ENCODE data around the gene CATSPERB. TPM values are rescaled to one million over a fixed set of nuclear protein-coding genes. Genes with fewer than 3 reads are reported as not detected.

The CATSPERB gene
- total RNA-seq, 6 experiments from 2014 or later: 0.19 to 0.55 (median 0.38) TPM; not detected in 1

DNA sequence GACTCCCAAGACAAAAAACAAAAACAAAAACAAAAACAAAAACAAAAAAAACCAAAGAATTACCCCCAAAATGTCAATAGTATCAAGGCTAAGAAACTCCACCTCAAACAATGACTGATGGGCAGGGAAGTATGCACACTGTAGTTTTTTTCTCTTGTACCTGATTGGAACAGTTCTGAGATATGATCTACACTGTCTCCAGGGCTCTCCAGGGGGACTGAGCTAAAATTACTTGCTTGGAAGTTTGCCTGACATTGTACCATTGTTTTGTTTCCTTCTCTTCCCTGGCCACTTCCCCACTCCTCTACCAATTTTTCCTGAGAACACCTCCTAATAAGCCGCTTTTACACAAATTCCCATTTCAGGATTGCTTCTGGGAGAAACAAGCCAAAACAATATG, 22.3 kb upstream of the CATSPERB start:
- Histone ChIP-seq H3K4me1 (peaks cover 0 to 7% (median 0%) of the 10 kb centered on the region in 4 donors), H3K36me3 (no peaks in the 10 kb centered on the region), H3K27me3 (no peaks in the 10 kb centered on the region), H3K27ac (no peak overlapping the region), H3K9me3 (no peaks in the 10 kb centered on the region), H3K4me3 (no peak overlapping the region)
- intact Hi-C loops (cut with DNase I): no loop called here
- TF ChIP-seq POLR2A (IDR thresholded peaks at IDR 0.05): no peak
- TF ChIP-seq, protein P1, sequence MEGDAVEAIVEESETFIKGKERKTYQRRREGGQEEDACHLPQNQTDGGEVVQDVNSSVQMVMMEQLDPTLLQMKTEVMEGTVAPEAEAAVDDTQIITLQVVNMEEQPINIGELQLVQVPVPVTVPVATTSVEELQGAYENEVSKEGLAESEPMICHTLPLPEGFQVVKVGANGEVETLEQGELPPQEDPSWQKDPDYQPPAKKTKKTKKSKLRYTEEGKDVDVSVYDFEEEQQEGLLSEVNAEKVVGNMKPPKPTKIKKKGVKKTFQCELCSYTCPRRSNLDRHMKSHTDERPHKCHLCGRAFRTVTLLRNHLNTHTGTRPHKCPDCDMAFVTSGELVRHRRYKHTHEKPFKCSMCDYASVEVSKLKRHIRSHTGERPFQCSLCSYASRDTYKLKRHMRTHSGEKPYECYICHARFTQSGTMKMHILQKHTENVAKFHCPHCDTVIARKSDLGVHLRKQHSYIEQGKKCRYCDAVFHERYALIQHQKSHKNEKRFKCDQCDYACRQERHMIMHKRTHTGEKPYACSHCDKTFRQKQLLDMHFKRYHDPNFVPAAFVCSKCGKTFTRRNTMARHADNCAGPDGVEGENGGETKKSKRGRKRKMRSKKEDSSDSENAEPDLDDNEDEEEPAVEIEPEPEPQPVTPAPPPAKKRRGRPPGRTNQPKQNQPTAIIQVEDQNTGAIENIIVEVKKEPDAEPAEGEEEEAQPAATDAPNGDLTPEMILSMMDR (IDR thresholded peaks at IDR 0.05): no peak
- DNase-seq (no peak), ATAC-seq (no peak)
- 53% methylated on average over 1 of the region's 1 CpG for WGBS (ENCODE audit: insufficient coverage, low coverage, low lambda C conversion rate, missing lambda C conversion rate)

DNA sequence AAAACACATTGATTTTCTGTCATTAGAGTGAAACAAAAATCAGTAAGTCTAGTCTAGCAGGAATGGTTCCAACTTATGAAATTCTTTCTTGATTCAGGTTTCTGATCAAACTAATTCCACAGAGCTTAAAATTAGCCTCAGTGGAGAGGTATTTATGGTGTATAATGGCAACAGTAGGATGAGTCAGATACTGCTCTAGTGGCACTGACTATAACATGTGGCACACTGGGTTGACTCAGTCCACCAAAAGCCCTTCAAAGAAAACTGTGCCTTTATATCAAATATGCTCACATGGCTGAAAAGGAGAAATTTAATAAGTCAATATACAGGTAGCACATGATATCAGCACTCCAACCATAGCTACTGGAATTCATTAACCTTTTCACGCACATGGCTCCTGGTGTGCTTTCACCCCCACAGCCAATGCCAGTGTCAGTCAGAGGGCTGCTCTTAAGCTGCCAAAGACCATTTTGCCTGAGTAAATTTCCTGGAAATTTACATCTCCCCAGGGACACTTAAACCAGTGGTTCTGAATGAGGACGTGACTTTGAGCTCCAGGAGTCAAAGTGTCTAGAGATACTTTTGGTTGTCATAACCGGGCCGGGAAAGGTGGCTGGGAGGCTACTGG, 21.7 kb upstream of the CATSPERB start:
- H3K4me1 ChIP-seq: peaks cover 0 to 7% (median 0%) of the 10 kb centered on the region in 4 donors
- DNase-seq (no peak), ATAC-seq (peak in 1 of 4 donors; percentile 40)
- 94% methylated on average over 4 of the region's 4 CpGs for WGBS (ENCODE audit: insufficient coverage, low coverage, low lambda C conversion rate, missing lambda C conversion rate)
- no peaks in the 10 kb centered on the region for H3K36me3 ChIP-seq
- no peak overlapping the region for H3K4me3 ChIP-seq
- H3K27ac ChIP-seq: no peak overlapping the region
- intact Hi-C loops (cut with DNase I): no loop called here
- no peaks in the 10 kb centered on the region for H3K9me3 ChIP-seq
- TF ChIP-seq, protein P1 (IDR thresholded peaks at IDR 0.05): no peak
- TF ChIP-seq POLR2A (IDR thresholded peaks at IDR 0.05): no peak
- no peaks in the 10 kb centered on the region for H3K27me3 ChIP-seq

DNA sequence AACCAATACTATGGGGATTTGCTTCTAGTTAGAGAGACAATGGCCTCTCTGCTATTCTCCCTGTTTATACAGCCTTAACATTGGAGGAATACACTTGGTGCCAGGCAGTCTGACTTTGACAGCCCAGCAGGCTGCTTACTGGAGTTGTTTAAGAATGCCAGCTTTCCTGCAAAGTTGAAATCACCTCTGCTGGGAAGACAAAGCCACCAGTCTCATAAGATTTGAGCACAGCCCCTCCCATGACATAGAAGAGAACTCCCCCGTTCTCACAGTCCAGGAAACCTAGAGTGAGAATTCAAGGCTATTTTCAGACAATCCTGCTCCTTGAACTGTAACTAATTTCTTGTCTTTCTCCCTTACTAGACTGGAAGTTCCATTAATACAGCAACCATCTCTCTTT, 21.1 kb upstream of the CATSPERB start:
- H3K4me3 ChIP-seq: no peak overlapping the region
- no peaks in the 10 kb centered on the region for H3K9me3 ChIP-seq
- WGBS (ENCODE audit: insufficient coverage, low coverage, low lambda C conversion rate, missing lambda C conversion rate): no CpG with 5 or more reads among the region's 1 CpG
- no peak for ATAC-seq
- H3K27ac ChIP-seq: no peak overlapping the region
- intact Hi-C loops (cut with DNase I): no loop called here
- TF ChIP-seq, protein P1 (IDR thresholded peaks at IDR 0.05): no peak
- TF ChIP-seq POLR2A (IDR thresholded peaks at IDR 0.05): no peak
- no peak for DNase-seq
- H3K36me3 ChIP-seq: no peaks in the 10 kb centered on the region
- no peaks in the 10 kb centered on the region for H3K27me3 ChIP-seq
- H3K4me1 ChIP-seq: peaks cover 0 to 7% (median 0%) of the 10 kb centered on the region in 4 donors

DNA sequence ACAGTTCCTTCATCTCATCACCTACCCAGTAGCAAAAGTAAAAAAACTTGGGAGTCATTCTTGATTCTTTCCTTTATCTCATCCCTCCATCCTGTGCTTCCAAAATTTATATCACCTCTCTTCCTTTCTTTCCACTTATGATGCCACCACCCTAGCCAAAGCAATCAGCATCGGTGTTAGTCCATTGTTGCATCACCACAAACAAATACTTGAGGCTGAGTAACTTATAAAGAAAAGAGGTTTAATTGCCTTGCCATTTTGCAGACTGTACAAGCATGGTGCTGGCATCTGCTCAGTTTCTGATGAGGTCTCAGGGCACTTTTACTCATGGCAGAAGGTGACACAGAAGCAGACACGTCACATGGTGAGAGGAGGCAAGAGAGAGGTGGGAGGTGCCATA, 19.8 kb upstream of the CATSPERB start:
- Histone ChIP-seq H3K36me3 (no peaks in the 10 kb centered on the region), H3K4me1 (peaks cover 0 to 7% (median 0%) of the 10 kb centered on the region in 4 donors), H3K4me3 (no peak overlapping the region), H3K27ac (no peak overlapping the region), H3K9me3 (no peaks in the 10 kb centered on the region), H3K27me3 (no peaks in the 10 kb centered on the region)
- ATAC-seq: no peak
- intact Hi-C loops (cut with DNase I): no loop called here
- TF ChIP-seq, protein P1 (IDR thresholded peaks at IDR 0.05): no peak
- no peak for TF ChIP-seq POLR2A (IDR thresholded peaks at IDR 0.05)
- DNase-seq: no peak
- WGBS (ENCODE audit: insufficient coverage, low coverage, low lambda C conversion rate, missing lambda C conversion rate): 55% methylated on average over 2 of the region's 2 CpGs
